GM12874 (cell line): ENCODE results near the gene IL17C.
A peak's percentile ranks its signal among the peaks of the same experiment; 100 is the strongest.

Source experiments
- CTCF ChIP-seq: IDR thresholded peaks from 2 replicates; pipeline ENCODE4 v1.5.1; 2011; ENCODE audit warnings: low read depth, mild to moderate bottlenecking, control low read depth, low read length, moderate library complexity; ENCODE audit not compliant: insufficient read depth

The IL17C gene

GRCh38 chr16:88665570-88665969 is 27.2 kb downstream of the IL17C start:
- no peak for TF ChIP-seq CTCF

GRCh38 chr16:88667461-88667860 is 29.1 kb downstream of the IL17C start:
- no peak for TF ChIP-seq CTCF

GRCh38 chr16:88669980-88670379 is 31.6 kb downstream of the IL17C start:
- no peak for TF ChIP-seq CTCF

- TF ChIP-seq CTCF: no peak
These were observed 33.4 kb downstream of the IL17C start for GRCh38 chr16:88671806-88672205.

- 0 out of 2 replicates have a peak, but pooled peaks have one; percentile 3 for TF ChIP-seq CTCF
These were observed 34.4 kb downstream of the IL17C start for GRCh38 chr16:88672776-88673175.

GRCh38 chr16:88673716-88674379 is 35.5 kb downstream of the IL17C start:
- TF ChIP-seq CTCF: no peak

- TF ChIP-seq CTCF: no peak
These were observed 38.3 kb downstream of the IL17C start for GRCh38 chr16:88676502-88677242.
